IMR-90 (cell line): Measurements from ENCODE around the gene TOMM7. TPM values are rescaled to one million over a fixed set of nuclear protein-coding genes. Genes with fewer than 3 reads are reported as not detected.
A peak's percentile ranks its signal among the peaks of the same experiment; 100 is the strongest.

Experiments
- ATAC-seq: fragments of 200-7000 bp; cut with Tn5 transposase; 2 replicates; pipeline ENCODE4 v1.9.1; 2020; ENCODE audit warnings: low read depth, mild to moderate bottlenecking, moderate library complexity
- BruUV-seq: library from RNA; stranded (reverse); fragments of 400-500 nt; replicated peaks from 2 replicates; lab custom pipeline; 2021; lab: Mats Ljungman, UMichigan
- CTCF ChIA-PET: fragments of 300-600 bp; formaldehyde crosslinking; extraction: SDS; loops from one replicate; lab custom pipeline; 2021; ENCODE audit warnings: antibody characterized with exemption; lab: Yijun Ruan, JAX
- POLR2A ChIA-PET: fragments of 300-600 bp; sonication (Branson Sonifier 250); formaldehyde crosslinking; loops from one replicate; lab custom pipeline; 2022; ENCODE audit warnings: antibody characterized with exemption; ENCODE audit not compliant: unreplicated experiment; lab: Charles Lee
- DNase-seq: peaks from one replicate; pipeline ENCODE4 v3.0.0; 2013
- H2AFZ ChIP-seq: replicated peaks from 2 replicates; pipeline ENCODE3; 2013; ENCODE audit warnings: low read length, mild to moderate bottlenecking; ENCODE audit not compliant: poor library complexity
- H2AK5ac ChIP-seq: 2 replicates; pipeline ENCODE4 v1.6.1; 2013; ENCODE audit warnings: low read depth, low read length, inconsistent platforms
- H2AK9ac ChIP-seq: replicated peaks from 2 replicates; pipeline ENCODE3; 2013; ENCODE audit warnings: mild to moderate bottlenecking, low read depth, low read length, moderate library complexity; ENCODE audit not compliant: poor library complexity
- H2BK120ac ChIP-seq: 2 replicates; pipeline ENCODE4 v1.6.1; 2013; ENCODE audit warnings: low read depth, low read length, inconsistent platforms
- H2BK15ac ChIP-seq: 3 replicates; pipeline ENCODE4 v1.6.1; 2013; ENCODE audit warnings: low read depth, low read length, inconsistent platforms
- H2BK20ac ChIP-seq: 2 replicates; pipeline ENCODE4 v1.6.1; 2013; ENCODE audit warnings: low read depth, mild to moderate bottlenecking, inconsistent platforms, low read length, moderate library complexity
- H2BK5ac ChIP-seq: 2 replicates; pipeline ENCODE4 v1.6.1; 2013; ENCODE audit warnings: mild to moderate bottlenecking, low read depth, low read length, inconsistent platforms; ENCODE audit not compliant: poor library complexity, severe bottlenecking
- H3K14ac ChIP-seq: replicated peaks from 2 replicates; pipeline ENCODE4 v1.6.1; 2013; ENCODE audit warnings: low read depth, low read length, inconsistent platforms
- H3K18ac ChIP-seq: 2 replicates; pipeline ENCODE4 v1.6.1; 2013; ENCODE audit warnings: low read depth, low read length, control low read depth
- H3K23ac ChIP-seq: 2 replicates; pipeline ENCODE4 v1.6.1; 2013; ENCODE audit warnings: low read depth, low read length, inconsistent platforms
- H3K27ac ChIP-seq: 2 replicates; pipeline ENCODE4 v1.5.1; 2013; ENCODE audit warnings: mild to moderate bottlenecking, control low read depth, low read length; ENCODE audit not compliant: insufficient read depth
- H3K27me3 ChIP-seq: 2 replicates; pipeline ENCODE4 v1.6.1; 2013; ENCODE audit warnings: low read length; ENCODE audit not compliant: control insufficient read depth, insufficient read depth
- H3K36me3 ChIP-seq: 2 replicates; pipeline ENCODE4 v1.6.1; 2013; ENCODE audit warnings: low read length, mixed read lengths; ENCODE audit not compliant: control insufficient read depth, insufficient read depth
- H3K4ac ChIP-seq: 2 replicates; pipeline ENCODE4 v1.6.1; 2013; ENCODE audit warnings: low read depth, low read length, inconsistent platforms
- H3K4me1 ChIP-seq: 2 replicates; pipeline ENCODE4 v1.6.1; 2013; ENCODE audit warnings: low read length, mixed read lengths; ENCODE audit not compliant: control insufficient read depth, insufficient read depth
- H3K4me2 ChIP-seq: 2 replicates; pipeline ENCODE4 v1.6.1; 2013; ENCODE audit warnings: low read depth, mild to moderate bottlenecking, control low read depth, low read length, moderate library complexity
- H3K4me3 ChIP-seq: 2 replicates; pipeline ENCODE4 v1.5.1; 2013; ENCODE audit warnings: low read depth, mild to moderate bottlenecking, control low read depth, low read length, moderate library complexity; ENCODE audit not compliant: insufficient read depth
- H3K56ac ChIP-seq: 2 replicates; pipeline ENCODE4 v1.6.1; 2013; ENCODE audit warnings: low read length, inconsistent platforms; ENCODE audit not compliant: insufficient read depth; ENCODE audit errors: extremely low read depth
- H3K79me1 ChIP-seq, 2 experiments: 2 replicates each; pipeline ENCODE4 v1.6.1; 2013; ENCODE audit warnings: low read length in 2 of 2, inconsistent platforms in 1 of 2, low read depth in 1 of 2
- H3K9ac ChIP-seq: 2 replicates; pipeline ENCODE4 v1.6.1; 2013; ENCODE audit warnings: low read depth, low read length, control low read depth
- H3K9me1 ChIP-seq: 2 replicates; pipeline ENCODE4 v1.6.1; 2013; ENCODE audit warnings: low read length, inconsistent platforms; ENCODE audit not compliant: insufficient read depth
- H3K9me3 ChIP-seq: 2 replicates; pipeline ENCODE4 v1.6.1; 2013; ENCODE audit warnings: low read length; ENCODE audit not compliant: control insufficient read depth, insufficient read depth
- H4K20me1 ChIP-seq: 2 replicates; pipeline ENCODE4 v1.6.1; 2013; ENCODE audit warnings: low read length, inconsistent platforms; ENCODE audit not compliant: insufficient read depth
- H4K5ac ChIP-seq: 2 replicates; pipeline ENCODE4 v1.6.1; 2013; ENCODE audit warnings: mild to moderate bottlenecking, low read depth, low read length, control low read depth
- H4K8ac ChIP-seq, 2 experiments: 2 replicates each; pipeline ENCODE4 v1.6.1; 2013; ENCODE audit warnings: low read depth in 2 of 2, low read length in 2 of 2, control low read depth in 1 of 2, inconsistent platforms in 1 of 2
- H4K91ac ChIP-seq: 2 replicates; pipeline ENCODE4 v1.6.1; 2013; ENCODE audit warnings: low read depth, low read length, inconsistent platforms; ENCODE audit not compliant: insufficient read depth
- BHLHE40 ChIP-seq: fragments of 150-350 bp; IDR thresholded peaks from 2 replicates; pipeline ENCODE4 v1.6.1; 2016; ENCODE audit warnings: mild to moderate bottlenecking, low read depth, low read length
- CEBPB ChIP-seq: IDR thresholded peaks from 2 replicates; pipeline ENCODE4 v1.6.1; 2012; ENCODE audit warnings: low read depth, low read length, improper control_type of control experiment
- CHD1 ChIP-seq: IDR thresholded peaks from 2 replicates; pipeline ENCODE4 v1.6.1; 2012; ENCODE audit warnings: low read depth, low read length, improper control_type of control experiment
- MAFK ChIP-seq: IDR thresholded peaks from 2 replicates; pipeline ENCODE4 v1.6.1; 2012; ENCODE audit warnings: low read depth, low read length, improper control_type of control experiment
- MXI1 ChIP-seq: IDR thresholded peaks from 2 replicates; pipeline ENCODE4 v1.6.1; 2012; ENCODE audit warnings: low read depth, mild to moderate bottlenecking, low read length, moderate library complexity, borderline replicate concordance
- NFE2L2 ChIP-seq: fragments of 150-350 bp; IDR thresholded peaks from 2 replicates; pipeline ENCODE4 v1.6.1; 2016; ENCODE audit warnings: low read depth, mild to moderate bottlenecking, low read length
- POLR2A ChIP-seq: IDR thresholded peaks from 2 replicates; pipeline ENCODE4 v1.6.1; 2012; ENCODE audit warnings: mild to moderate bottlenecking, low read depth, low read length
- RCOR1 ChIP-seq: IDR thresholded peaks from 2 replicates; pipeline ENCODE4 v1.6.1; 2012; ENCODE audit warnings: mild to moderate bottlenecking, low read length, improper control_type of control experiment; ENCODE audit not compliant: insufficient replicate concordance
- RFX5 ChIP-seq: IDR thresholded peaks from 2 replicates; pipeline ENCODE4 v1.8.0; 2012; ENCODE audit warnings: low read depth, mild to moderate bottlenecking, low read length, moderate library complexity
- SMC3 ChIP-seq: fragments of 150-350 bp; IDR thresholded peaks from 2 replicates; pipeline ENCODE4 v1.6.1; 2016; ENCODE audit warnings: low read depth, mild to moderate bottlenecking, antibody characterized with exemption, low read length, moderate library complexity
- WGBS, 2 experiments: methylation state at CpG; one replicate each; pipeline versions ENCODE4 v1.1.5 to v1.1.7; 2013; ENCODE audit warnings: missing lambda C conversion rate in 2 of 2; ENCODE audit not compliant: insufficient read length in 1 of 2; ENCODE audit errors: extremely low coverage in 2 of 2; 5-methylcytosine and 5-hydroxymethylcytosine counted together
- dilution Hi-C: fragments of 300-500 bp; cut with HindIII; formaldehyde crosslinking; loops from one replicate; pipeline ENCODE4 v1.14.3; 2018; ENCODE audit warnings: low sequenced_read_pairs; ENCODE audit not compliant: unreplicated experiment
- in situ Hi-C: fragments of 300-500 bp; cut with MboI; formaldehyde crosslinking; loops from 3 replicates; pipeline ENCODE4 v1.14.3; 2019; ENCODE audit warnings: low sequenced_read_pairs, inconsistent platforms, mixed read lengths
- intact Hi-C: fragments of 100-400 bp; cut with micrococcal nuclease; formaldehyde crosslinking; loops from 2 replicates; pipeline ENCODE4 v1.10.0; 2022
- polyA plus RNA-seq, 3 experiments: library from polyadenylated mRNA; depleted of rRNA; stranded (reverse); fragments of >200 nt; gene quantifications; 2 replicates each; pipeline ENCODE4 v1.2.3, GENCODE V29; 2012; ENCODE audit warnings: low replicate concordance in 1 of 3
- total RNA-seq: library from RNA; depleted of rRNA; stranded (reverse); fragments of >200 nt; gene quantifications from 2 replicates; pipeline ENCODE4 v1.2.3, GENCODE V29; 2012
- TF ChIP-seq, protein P1 (sequence below): conservative IDR thresholded peaks from 2 replicates; pipeline ENCODE4 v1.5.1; 2012; ENCODE audit warnings: mild to moderate bottlenecking, low read depth, low read length, improper control_type of control experiment
- TF ChIP-seq, protein P2 (sequence below): fragments of 150-350 bp; IDR thresholded peaks from 2 replicates; pipeline ENCODE4 v1.6.1; 2016; ENCODE audit warnings: low read depth, mild to moderate bottlenecking, low read length, moderate library complexity, borderline replicate concordance
- TF ChIP-seq, protein P3 (sequence below): fragments of 150-350 bp; IDR thresholded peaks from 2 replicates; pipeline ENCODE4 v1.6.1; 2017; ENCODE audit warnings: mild to moderate bottlenecking, antibody characterized with exemption, low read length, low read depth

TOMM7 gene
- total and polyA plus RNA-seq, 2 of the 4 experiments (the other 2 are of a cell fraction), result 67.2 to 727 TPM

DNA sequence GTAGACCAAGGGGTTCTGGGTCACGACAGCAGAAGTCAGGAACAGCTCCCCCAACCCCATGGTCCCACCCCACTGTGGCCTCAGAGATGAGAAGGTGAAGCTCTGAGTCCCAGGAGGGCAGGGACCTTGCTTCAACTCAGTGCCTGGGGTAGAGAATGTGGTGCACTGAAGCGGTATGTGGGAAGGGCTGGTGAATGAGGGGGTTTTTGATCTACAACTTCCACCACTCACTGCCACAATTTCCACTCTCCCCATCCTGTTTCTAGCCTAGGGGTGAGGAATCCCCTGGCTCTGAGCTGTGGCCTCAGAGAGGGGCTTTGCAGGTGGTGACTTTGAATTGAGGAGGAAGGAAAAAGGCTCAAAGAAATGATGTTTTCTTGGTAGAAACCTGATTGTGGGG, 44.9 kb upstream of the TOMM7 start:
- DNase-seq, result no peak
- peak overlapping the region; percentile 88 for H3K18ac ChIP-seq
- peaks cover 0 to 51% of the 10 kb centered on the region in 2 experiments; a peak in 2 of 4 replicates for H3K79me1 ChIP-seq
- H3K9me1 ChIP-seq, result peaks cover 29% of the 10 kb centered on the region
- TF ChIP-seq, protein P1, sequence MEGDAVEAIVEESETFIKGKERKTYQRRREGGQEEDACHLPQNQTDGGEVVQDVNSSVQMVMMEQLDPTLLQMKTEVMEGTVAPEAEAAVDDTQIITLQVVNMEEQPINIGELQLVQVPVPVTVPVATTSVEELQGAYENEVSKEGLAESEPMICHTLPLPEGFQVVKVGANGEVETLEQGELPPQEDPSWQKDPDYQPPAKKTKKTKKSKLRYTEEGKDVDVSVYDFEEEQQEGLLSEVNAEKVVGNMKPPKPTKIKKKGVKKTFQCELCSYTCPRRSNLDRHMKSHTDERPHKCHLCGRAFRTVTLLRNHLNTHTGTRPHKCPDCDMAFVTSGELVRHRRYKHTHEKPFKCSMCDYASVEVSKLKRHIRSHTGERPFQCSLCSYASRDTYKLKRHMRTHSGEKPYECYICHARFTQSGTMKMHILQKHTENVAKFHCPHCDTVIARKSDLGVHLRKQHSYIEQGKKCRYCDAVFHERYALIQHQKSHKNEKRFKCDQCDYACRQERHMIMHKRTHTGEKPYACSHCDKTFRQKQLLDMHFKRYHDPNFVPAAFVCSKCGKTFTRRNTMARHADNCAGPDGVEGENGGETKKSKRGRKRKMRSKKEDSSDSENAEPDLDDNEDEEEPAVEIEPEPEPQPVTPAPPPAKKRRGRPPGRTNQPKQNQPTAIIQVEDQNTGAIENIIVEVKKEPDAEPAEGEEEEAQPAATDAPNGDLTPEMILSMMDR, result no peak
- TF ChIP-seq BHLHE40 (no peak), CHD1 (no peak), POLR2A (no peak), SMC3 (no peak), MAFK (no peak), RFX5 (no peak), MXI1 (no peak), RCOR1 (no peak), CEBPB (no peak), NFE2L2 (no peak)
- TF ChIP-seq, protein P2, sequence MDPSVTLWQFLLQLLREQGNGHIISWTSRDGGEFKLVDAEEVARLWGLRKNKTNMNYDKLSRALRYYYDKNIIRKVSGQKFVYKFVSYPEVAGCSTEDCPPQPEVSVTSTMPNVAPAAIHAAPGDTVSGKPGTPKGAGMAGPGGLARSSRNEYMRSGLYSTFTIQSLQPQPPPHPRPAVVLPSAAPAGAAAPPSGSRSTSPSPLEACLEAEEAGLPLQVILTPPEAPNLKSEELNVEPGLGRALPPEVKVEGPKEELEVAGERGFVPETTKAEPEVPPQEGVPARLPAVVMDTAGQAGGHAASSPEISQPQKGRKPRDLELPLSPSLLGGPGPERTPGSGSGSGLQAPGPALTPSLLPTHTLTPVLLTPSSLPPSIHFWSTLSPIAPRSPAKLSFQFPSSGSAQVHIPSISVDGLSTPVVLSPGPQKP, result no peak
- TF ChIP-seq, protein P3, sequence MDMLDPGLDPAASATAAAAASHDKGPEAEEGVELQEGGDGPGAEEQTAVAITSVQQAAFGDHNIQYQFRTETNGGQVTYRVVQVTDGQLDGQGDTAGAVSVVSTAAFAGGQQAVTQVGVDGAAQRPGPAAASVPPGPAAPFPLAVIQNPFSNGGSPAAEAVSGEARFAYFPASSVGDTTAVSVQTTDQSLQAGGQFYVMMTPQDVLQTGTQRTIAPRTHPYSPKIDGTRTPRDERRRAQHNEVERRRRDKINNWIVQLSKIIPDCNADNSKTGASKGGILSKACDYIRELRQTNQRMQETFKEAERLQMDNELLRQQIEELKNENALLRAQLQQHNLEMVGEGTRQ, result no peak
- peaks cover 25% of the 10 kb centered on the region for H3K4me1 ChIP-seq
- peak overlapping the region; percentile 94 for H2AK5ac ChIP-seq
- peak overlapping the region; percentile 73 for H4K5ac ChIP-seq
- H2BK20ac ChIP-seq, result peak overlapping the region; percentile 94
- H3K4ac ChIP-seq, result peak overlapping the region; percentile 94
- peak overlapping the region; percentile 66 for H3K23ac ChIP-seq
- peak overlapping the region; percentile 88 for H2BK120ac ChIP-seq
- intact Hi-C loops (loop anchor here (5.0 kb wide), 1 partner anchor 65 kb away; no protein-coding TSS in a partner anchor), dilution Hi-C loops (no loop called here), in situ Hi-C loops (no loop called here)
- no peaks in the 10 kb centered on the region for H4K20me1 ChIP-seq
- H3K56ac ChIP-seq, result peak overlapping the region; percentile 57; the same call in 1 of the 2 replicates
- peak overlapping the region; percentile 89 for H3K27ac ChIP-seq
- ChIA-PET POLR2A (interaction anchor here (1.1 kb wide), 1 partner anchor 10 kb away, joined by 4 read pairs; no protein-coding TSS in a partner anchor), CTCF (no interaction called here)
- H3K4me2 ChIP-seq, result no peak overlapping the region
- no peak overlapping the region for H3K4me3 ChIP-seq
- H3K36me3 ChIP-seq, result peaks cover 2% of the 10 kb centered on the region; the same call in 1 of the 2 replicates
- no TSS peak for BruUV-seq
- peak overlapping the region; percentile 89 for H4K91ac ChIP-seq
- peak overlapping the region; percentile 86 for H3K14ac ChIP-seq
- WGBS, 2 experiments, result no CpG with 5 or more reads among the region's 2 CpGs
- H2AK9ac ChIP-seq, result peak overlapping the region; percentile 33
- no peak for ATAC-seq
- peak overlapping the region; percentile 1 for H2AFZ ChIP-seq
- no peak overlapping the region for H3K9ac ChIP-seq
- H2BK15ac ChIP-seq, result peak overlapping the region; percentile 93; the same call in 2 of the 3 replicates
- no peaks in the 10 kb centered on the region for H3K9me3 ChIP-seq
- H4K8ac ChIP-seq, result peak overlapping the region; percentile 61 to 77
- H2BK5ac ChIP-seq, result peak overlapping the region; percentile 68
- no peaks in the 10 kb centered on the region for H3K27me3 ChIP-seq
